ENCODE data around the gene HYCC2.
A peak's percentile ranks its signal among the peaks of the same experiment; 100 is the strongest.
"Not testable (repeated sequence)": the region's sequence is repeated elsewhere in the genome, so short reads cannot be mapped to it uniquely, and the experiment has no call there.

Gene HYCC2

GRCh38 chr2:201073071-201073470, 1.6 kb upstream of the HYCC2 start:
- H3K4me3 ChIP-seq (ENCODE audit: low read depth, low read length) = no peak overlapping the region

GRCh38 chr2:201072201-201072530, 695 bp upstream of the HYCC2 start:
- peak overlapping the region; percentile 94 for H3K4me3 ChIP-seq (ENCODE audit: low read depth, low read length)

GRCh38 chr2:201070948-201071478, 458 bp downstream of the HYCC2 start:
- peak overlapping the region; percentile 94 for H3K4me3 ChIP-seq (ENCODE audit: low read depth, low read length)

GRCh38 chr2:201064797-201065329, 6.6 kb downstream of the HYCC2 start:
- H3K4me3 ChIP-seq (ENCODE audit: low read depth, low read length) = no peak overlapping the region

- not testable (repeated sequence) for H3K4me3 ChIP-seq (ENCODE audit: low read depth, low read length)
Observed at GRCh38 chr2:201063516-201063915, 8.0 kb downstream of the HYCC2 start.

- no peak overlapping the region for H3K4me3 ChIP-seq (ENCODE audit: low read depth, low read length)
Observed at GRCh38 chr2:201059961-201060755, 11.3 kb downstream of the HYCC2 start.

GRCh38 chr2:201058914-201059313, 12.6 kb downstream of the HYCC2 start:
- H3K4me3 ChIP-seq (ENCODE audit: low read depth, low read length) = no peak overlapping the region

- no peak overlapping the region for H3K4me3 ChIP-seq (ENCODE audit: low read depth, low read length)
Observed at GRCh38 chr2:201057715-201058248, 13.7 kb downstream of the HYCC2 start.

- no peak overlapping the region for H3K4me3 ChIP-seq (ENCODE audit: low read depth, low read length)
Observed at GRCh38 chr2:201057087-201057521, 14.4 kb downstream of the HYCC2 start.

- no peak overlapping the region for H3K4me3 ChIP-seq (ENCODE audit: low read depth, low read length)
Observed at GRCh38 chr2:201049455-201049854, 22.0 kb downstream of the HYCC2 start.

- no peak overlapping the region for H3K4me3 ChIP-seq (ENCODE audit: low read depth, low read length)
Observed at GRCh38 chr2:201046881-201047280, 24.6 kb downstream of the HYCC2 start.

- H3K4me3 ChIP-seq (ENCODE audit: low read depth, low read length) = not testable (repeated sequence)
Observed at GRCh38 chr2:201043050-201043449, 28.4 kb downstream of the HYCC2 start.

- not testable (repeated sequence) for H3K4me3 ChIP-seq (ENCODE audit: low read depth, low read length)
Observed at GRCh38 chr2:201042451-201042850, 29.0 kb downstream of the HYCC2 start.

GRCh38 chr2:201040867-201041628, 30.4 kb downstream of the HYCC2 start:
- H3K4me3 ChIP-seq (ENCODE audit: low read depth, low read length) = no peak overlapping the region

- H3K4me3 ChIP-seq (ENCODE audit: low read depth, low read length) = no peak overlapping the region
Observed at GRCh38 chr2:201038855-201039254, 32.6 kb downstream of the HYCC2 start.

- H3K4me3 ChIP-seq (ENCODE audit: low read depth, low read length) = not testable (repeated sequence)
Observed at GRCh38 chr2:201038361-201038760, 33.1 kb downstream of the HYCC2 start.

GRCh38 chr2:201034355-201034754, 37.1 kb downstream of the HYCC2 start:
- H3K4me3 ChIP-seq (ENCODE audit: low read depth, low read length) = not testable (repeated sequence)

GRCh38 chr2:201024518-201024917, 47.0 kb downstream of the HYCC2 start:
- H3K4me3 ChIP-seq (ENCODE audit: low read depth, low read length) = no peak overlapping the region

- no peak overlapping the region for H3K4me3 ChIP-seq (ENCODE audit: low read depth, low read length)
Observed at GRCh38 chr2:201021914-201022313, 49.6 kb downstream of the HYCC2 start.
